Posterior vena cava (tissue), 2 donors: Measurements from ENCODE around the gene ADAT1. TPM values are rescaled to one million over a fixed set of nuclear protein-coding genes. Genes with fewer than 3 reads are reported as not detected.

ENCODE experiments used
- DNase-seq: peaks from one replicate; pipeline ENCODE4 v3.0.0-alpha.2; 2020; ENCODE audit warnings: low spot score
- intact Hi-C, 2 donors: fragments of 100-400 bp; cut with DNase I; formaldehyde crosslinking; loops; one replicate each; pipeline versions ENCODE4 v1.14.1 to v1.14.2; 2022 to 2023
- total RNA-seq, 2 donors: library from RNA; stranded (reverse); fragmentation: NEBNext Ultra II Directional; extraction: Animal tissue kit (Norgen Biotek cat#: 25700); gene quantifications; one replicate each; pipeline ENCODE4 v1.2.1, GENCODE V29; 2021
- donor health status: DM: yes; HTN: yes; CAD: no.
- donor health status: DM: yes; HTN: yes; CAD: no.

ADAT1 gene
- total RNA-seq, 2 donors from 2014 or later = 26.0 to 29.1 TPM

GRCh38 chr16:75590920-75591843, 31.9 kb downstream of the ADAT1 start:
- peak; percentile 88 for DNase-seq
- intact Hi-C loops = no loop called here

- DNase-seq = peak; percentile 84
- intact Hi-C loops = no loop called here
Observed at GRCh38 chr16:75589306-75589705, 33.8 kb downstream of the ADAT1 start.

- intact Hi-C loops = no loop called here
Observed at GRCh38 chr16:75588716-75589115, 34.4 kb downstream of the ADAT1 start.

GRCh38 chr16:75584108-75584507, 39.0 kb downstream of the ADAT1 start:
- intact Hi-C loops = no loop called here
- no peak for DNase-seq

More at GRCh38 chr16:75588716-75589115, 34.4 kb downstream of the ADAT1 start:
- DNase-seq = no peak

- intact Hi-C loops = loop anchor here in 1 of 2 donors (10.0 kb wide), 1 partner anchor 355 kb away; no protein-coding TSS in a partner anchor
- DNase-seq = no peak
Observed at GRCh38 chr16:75579281-75579834, 43.7 kb downstream of the ADAT1 start.

GRCh38 chr16:75578725-75579124, 44.4 kb downstream of the ADAT1 start:
- intact Hi-C loops = loop anchor here in 1 of 2 donors (10.0 kb wide), 1 partner anchor 354 kb away; no protein-coding TSS in a partner anchor
- no peak for DNase-seq

GRCh38 chr16:75578212-75578611, 44.9 kb downstream of the ADAT1 start:
- no peak for DNase-seq
- intact Hi-C loops = loop anchor here in 1 of 2 donors (10.0 kb wide), 1 partner anchor 353 kb away; no protein-coding TSS in a partner anchor

- intact Hi-C loops = loop anchor here in 1 of 2 donors (10.0 kb wide), 1 partner anchor 352 kb away; no protein-coding TSS in a partner anchor
- DNase-seq = no peak
Observed at GRCh38 chr16:75576384-75576811, 46.7 kb downstream of the ADAT1 start.

- intact Hi-C loops = loop anchor here in 1 of 2 donors (10.0 kb wide), 1 partner anchor 351 kb away; no protein-coding TSS in a partner anchor
- DNase-seq = no peak
Observed at GRCh38 chr16:75575958-75576357, 47.1 kb downstream of the ADAT1 start.

GRCh38 chr16:75573955-75574354, 49.1 kb downstream of the ADAT1 start:
- DNase-seq = no peak
- intact Hi-C loops = loop anchor here in 1 of 2 donors (10.0 kb wide), 1 partner anchor 349 kb away; no protein-coding TSS in a partner anchor

- intact Hi-C loops = loop anchor here in 1 of 2 donors (10.0 kb wide), 1 partner anchor 348 kb away; no protein-coding TSS in a partner anchor
- DNase-seq = no peak
Observed at GRCh38 chr16:75572864-75573542, 50.1 kb downstream of the ADAT1 start.

- no peak for DNase-seq
- intact Hi-C loops = loop anchor here in 1 of 2 donors (10.0 kb wide), 1 partner anchor 346 kb away; no protein-coding TSS in a partner anchor
Observed at GRCh38 chr16:75570396-75571065, 52.5 kb downstream of the ADAT1 start.

- intact Hi-C loops = loop anchor here (5.0 to 10.0 kb wide), 2 partner anchors 49 to 57 kb away; partner anchors contain the start of gene ADAT1 (in 1 of the 2)
- no peak for DNase-seq
Observed at GRCh38 chr16:75567911-75568310, 55.2 kb downstream of the ADAT1 start.

- intact Hi-C loops = loop anchor here (5.0 to 10.0 kb wide), 2 partner anchors 50 to 58 kb away; partner anchors contain the start of gene ADAT1 (in 1 of the 2)
- DNase-seq = no peak
Observed at GRCh38 chr16:75566758-75567255, 56.3 kb downstream of the ADAT1 start.

GRCh38 chr16:75566040-75566757, 56.9 kb downstream of the ADAT1 start, which contains the start of gene GABARAPL2:
Gene GABARAPL2, plus strand, starts transcription at chr16:75566379. Its CDS starts 108 bp downstream, at chr16:75566487.
- intact Hi-C loops = loop anchor here (5.0 to 10.0 kb wide), 2 partner anchors 51 to 59 kb away; partner anchors contain the start of gene ADAT1 (in 1 of the 2)
- DNase-seq = peak; percentile 96

GRCh38 chr16:75565640-75566039, 57.4 kb downstream of the ADAT1 start:
- no peak for DNase-seq
- intact Hi-C loops = loop anchor here (5.0 to 10.0 kb wide), 2 partner anchors 52 to 59 kb away; partner anchors contain the start of gene ADAT1 (in 1 of the 2)
